Measurements from ENCODE around the gene SSB. TPM values are rescaled to one million over a fixed set of nuclear protein-coding genes. Genes with fewer than 3 reads are reported as not detected.

Gene SSB
- total RNA-seq, 1 donor from 2014 or later = 139 TPM

DNA sequence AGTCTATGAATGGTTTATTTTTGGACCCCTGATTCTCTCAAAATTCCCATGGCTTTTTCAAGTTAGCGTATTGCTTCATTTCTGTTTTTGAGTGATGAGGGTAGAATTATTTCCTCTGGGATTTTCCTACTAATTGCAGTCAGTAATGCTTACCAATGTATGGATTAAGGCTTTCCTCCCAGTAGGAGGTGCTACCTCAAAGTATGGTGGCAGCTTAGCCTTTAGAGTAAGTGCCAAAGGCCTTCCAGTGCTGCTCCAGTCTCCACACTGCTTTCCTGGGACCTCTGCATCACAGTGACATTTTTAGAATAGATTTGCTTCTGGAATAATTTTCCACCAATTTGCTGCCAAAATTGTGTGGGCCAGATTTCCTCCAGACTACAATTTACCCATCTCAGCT is 16.2 kb upstream of the SSB start:
- H3K4me1 Mint-ChIP-seq (ENCODE audit: low read depth) = no peaks in the 10 kb centered on the region
- H3K27ac Mint-ChIP-seq = no peak overlapping the region
- no peaks in the 10 kb centered on the region for H3K9me3 Mint-ChIP-seq (ENCODE audit: low read depth)
- H3K36me3 Mint-ChIP-seq (ENCODE audit: insufficient read depth) = peaks cover 3% of the 10 kb centered on the region
- H3K4me3 Mint-ChIP-seq (ENCODE audit: low read depth) = no peak overlapping the region
- no peaks in the 10 kb centered on the region for H3K27me3 Mint-ChIP-seq
- DNase-seq (ENCODE audit: low spot score, unreplicated experiment) = no peak
- TF ChIP-seq, protein P1, sequence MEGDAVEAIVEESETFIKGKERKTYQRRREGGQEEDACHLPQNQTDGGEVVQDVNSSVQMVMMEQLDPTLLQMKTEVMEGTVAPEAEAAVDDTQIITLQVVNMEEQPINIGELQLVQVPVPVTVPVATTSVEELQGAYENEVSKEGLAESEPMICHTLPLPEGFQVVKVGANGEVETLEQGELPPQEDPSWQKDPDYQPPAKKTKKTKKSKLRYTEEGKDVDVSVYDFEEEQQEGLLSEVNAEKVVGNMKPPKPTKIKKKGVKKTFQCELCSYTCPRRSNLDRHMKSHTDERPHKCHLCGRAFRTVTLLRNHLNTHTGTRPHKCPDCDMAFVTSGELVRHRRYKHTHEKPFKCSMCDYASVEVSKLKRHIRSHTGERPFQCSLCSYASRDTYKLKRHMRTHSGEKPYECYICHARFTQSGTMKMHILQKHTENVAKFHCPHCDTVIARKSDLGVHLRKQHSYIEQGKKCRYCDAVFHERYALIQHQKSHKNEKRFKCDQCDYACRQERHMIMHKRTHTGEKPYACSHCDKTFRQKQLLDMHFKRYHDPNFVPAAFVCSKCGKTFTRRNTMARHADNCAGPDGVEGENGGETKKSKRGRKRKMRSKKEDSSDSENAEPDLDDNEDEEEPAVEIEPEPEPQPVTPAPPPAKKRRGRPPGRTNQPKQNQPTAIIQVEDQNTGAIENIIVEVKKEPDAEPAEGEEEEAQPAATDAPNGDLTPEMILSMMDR (IDR thresholded peaks at IDR 0.05; ENCODE audit: unreplicated experiment) = no peak

DNA sequence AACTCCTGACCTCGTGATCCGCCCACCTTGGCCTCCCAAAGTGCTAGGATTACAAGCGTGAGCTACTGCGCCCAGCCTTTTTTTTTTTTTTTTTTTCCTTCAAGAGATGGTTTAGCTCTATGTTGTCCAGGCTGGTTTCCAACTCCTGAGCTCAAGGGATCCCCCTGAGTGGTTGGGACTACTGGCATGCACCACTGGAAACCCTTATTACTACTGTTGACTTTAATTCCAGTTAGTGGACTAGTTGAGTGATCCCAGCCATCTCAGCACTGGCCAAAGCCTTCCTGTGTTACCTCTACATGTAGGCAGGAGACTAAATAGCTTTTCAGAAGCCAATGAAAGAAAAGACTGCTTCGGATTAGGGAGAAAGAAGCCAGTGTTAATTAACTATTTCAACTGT is 8.1 kb upstream of the SSB start:
- no peak overlapping the region for H3K27ac Mint-ChIP-seq
- DNase-seq (ENCODE audit: low spot score, unreplicated experiment) = no peak
- peaks cover 2% of the 10 kb centered on the region for H3K4me1 Mint-ChIP-seq (ENCODE audit: low read depth)
- no peaks in the 10 kb centered on the region for H3K36me3 Mint-ChIP-seq (ENCODE audit: insufficient read depth)
- H3K9me3 Mint-ChIP-seq (ENCODE audit: low read depth) = no peaks in the 10 kb centered on the region
- H3K4me3 Mint-ChIP-seq (ENCODE audit: low read depth) = no peak overlapping the region
- TF ChIP-seq, protein P1 (IDR thresholded peaks at IDR 0.05; ENCODE audit: unreplicated experiment) = no peak
- peaks cover 2% of the 10 kb centered on the region for H3K27me3 Mint-ChIP-seq

DNA sequence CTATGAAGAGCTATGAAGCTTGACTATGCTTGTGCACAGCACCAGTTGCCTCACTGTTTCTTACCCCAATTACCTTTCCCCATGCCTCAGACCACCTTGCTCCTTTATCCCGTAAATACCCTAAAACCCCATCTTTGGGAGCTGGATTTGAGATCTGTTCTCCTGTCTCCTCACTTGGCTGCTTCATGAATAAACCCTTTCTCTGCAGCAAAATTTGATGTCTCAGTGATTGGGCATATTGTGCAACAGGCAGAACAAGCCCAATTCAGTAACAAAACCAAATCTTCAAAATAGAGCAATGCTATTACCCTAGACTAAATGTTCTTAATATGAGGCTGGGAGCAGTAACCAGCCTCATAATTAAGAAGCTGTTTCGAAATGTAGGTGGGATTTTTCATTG is 3.5 kb upstream of the SSB start:
- no peaks in the 10 kb centered on the region for H3K9me3 Mint-ChIP-seq (ENCODE audit: low read depth)
- peaks cover 8% of the 10 kb centered on the region for H3K4me1 Mint-ChIP-seq (ENCODE audit: low read depth)
- no peak overlapping the region for H3K27ac Mint-ChIP-seq
- H3K4me3 Mint-ChIP-seq (ENCODE audit: low read depth) = no peak overlapping the region
- TF ChIP-seq, protein P1 (IDR thresholded peaks at IDR 0.05; ENCODE audit: unreplicated experiment) = no peak
- H3K27me3 Mint-ChIP-seq = no peaks in the 10 kb centered on the region
- no peaks in the 10 kb centered on the region for H3K36me3 Mint-ChIP-seq (ENCODE audit: insufficient read depth)
- DNase-seq (ENCODE audit: low spot score, unreplicated experiment) = no peak

DNA sequence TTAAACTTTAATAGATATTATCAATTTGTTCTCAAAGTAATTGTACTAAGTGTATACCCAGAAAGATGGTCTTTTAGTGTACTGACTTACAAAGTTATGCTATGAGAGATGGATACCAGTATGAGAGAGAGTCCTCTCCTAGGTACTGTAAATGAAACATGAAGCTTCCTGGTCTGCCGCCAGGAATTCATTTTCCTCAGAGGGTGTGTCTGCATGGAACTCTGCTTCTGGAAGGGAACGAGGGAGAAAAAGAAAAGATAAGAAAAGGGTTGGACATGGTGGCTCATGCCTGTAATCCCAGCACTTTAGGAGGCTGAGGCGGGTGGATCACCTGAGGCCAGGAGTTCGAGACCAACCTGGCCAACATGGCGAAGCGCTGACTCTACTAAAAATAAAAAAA is 2.2 kb upstream of the SSB start:
- DNase-seq (ENCODE audit: low spot score, unreplicated experiment) = no peak
- no peaks in the 10 kb centered on the region for H3K27me3 Mint-ChIP-seq
- no peak overlapping the region for H3K27ac Mint-ChIP-seq
- H3K9me3 Mint-ChIP-seq (ENCODE audit: low read depth) = no peaks in the 10 kb centered on the region
- no peak overlapping the region for H3K4me3 Mint-ChIP-seq (ENCODE audit: low read depth)
- peaks cover 1% of the 10 kb centered on the region for H3K36me3 Mint-ChIP-seq (ENCODE audit: insufficient read depth)
- peaks cover 11% of the 10 kb centered on the region for H3K4me1 Mint-ChIP-seq (ENCODE audit: low read depth)
- TF ChIP-seq, protein P1 (IDR thresholded peaks at IDR 0.05; ENCODE audit: unreplicated experiment) = no peak

DNA sequence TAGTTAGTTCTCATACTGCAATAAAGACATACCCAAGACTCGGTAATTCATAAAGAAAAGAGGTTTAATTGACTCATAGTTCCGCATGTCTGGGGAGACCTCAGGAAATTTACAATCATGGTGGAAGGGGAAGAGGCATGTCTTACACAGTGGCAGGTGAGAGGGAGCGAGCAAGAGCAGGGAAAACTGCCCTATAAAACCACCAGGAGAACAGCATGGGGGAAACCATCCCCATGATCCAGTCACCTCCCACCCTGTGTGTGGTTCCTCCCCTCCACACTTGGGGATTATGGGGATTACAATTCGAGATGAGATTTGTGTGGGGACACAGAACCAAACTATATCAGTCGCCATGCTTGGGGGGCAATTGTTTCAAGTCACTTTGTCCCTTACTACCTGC is 1.1 kb upstream of the SSB start:
- H3K36me3 Mint-ChIP-seq (ENCODE audit: insufficient read depth) = peaks cover 3% of the 10 kb centered on the region
- no peaks in the 10 kb centered on the region for H3K27me3 Mint-ChIP-seq
- TF ChIP-seq, protein P1 (IDR thresholded peaks at IDR 0.05; ENCODE audit: unreplicated experiment) = no peak
- no peaks in the 10 kb centered on the region for H3K9me3 Mint-ChIP-seq (ENCODE audit: low read depth)
- no peak overlapping the region for H3K27ac Mint-ChIP-seq
- peak overlapping the region; percentile 58 for H3K4me3 Mint-ChIP-seq (ENCODE audit: low read depth)
- no peak for DNase-seq (ENCODE audit: low spot score, unreplicated experiment)
- peaks cover 11% of the 10 kb centered on the region for H3K4me1 Mint-ChIP-seq (ENCODE audit: low read depth)

Measured in progenitor cell of endocrine pancreas (in vitro differentiated cells).